DOHH2 (cell line): ENCODE measurements around the gene FANK1.

Experiments used
- H3F3A ChIP-seq: fragments of 200-600 bp; sonication (generic), shearing (Covaris generic); 2 replicates; pipeline ENCODE4 v1.6.0; 2016; ENCODE audit warnings: antibody characterized with exemption, mild to moderate bottlenecking; ENCODE audit not compliant: control insufficient read depth, insufficient read depth
- H3K27ac ChIP-seq: fragments of 200-600 bp; sonication (generic); 2 replicates; pipeline ENCODE4 v1.5.1; 2014; ENCODE audit warnings: low read depth, mild to moderate bottlenecking, low read length, moderate library complexity
- H3K27me3 ChIP-seq: fragments of 200-600 bp; sonication (generic); 2 replicates; pipeline ENCODE4 v1.6.1; 2014; ENCODE audit warnings: mild to moderate bottlenecking, low read length, mixed read lengths; ENCODE audit not compliant: control insufficient read depth
- H3K36me3 ChIP-seq: fragments of 200-600 bp; sonication (generic); 2 replicates; pipeline ENCODE4 v1.6.1; 2014; ENCODE audit warnings: mild to moderate bottlenecking, low read length, moderate library complexity, mixed read lengths; ENCODE audit not compliant: control insufficient read depth
- H3K4me1 ChIP-seq: fragments of 200-600 bp; sonication (generic); 2 replicates; pipeline ENCODE4 v1.6.1; 2014; ENCODE audit warnings: mild to moderate bottlenecking, low read length, mixed read lengths; ENCODE audit not compliant: control insufficient read depth
- H3K4me2 ChIP-seq: fragments of 200-600 bp; sonication (generic); 2 replicates; pipeline ENCODE4 v1.6.0; 2014; ENCODE audit warnings: mild to moderate bottlenecking, low read length, moderate library complexity
- H3K4me3 ChIP-seq: fragments of 200-600 bp; sonication (generic); 2 replicates; pipeline ENCODE4 v1.5.1; 2014; ENCODE audit warnings: mild to moderate bottlenecking, low read length, mixed read lengths
- H3K79me2 ChIP-seq: fragments of 200-600 bp; sonication (generic); 2 replicates; pipeline ENCODE4 v1.6.1; 2014; ENCODE audit warnings: mild to moderate bottlenecking, low read length, mixed read lengths; ENCODE audit not compliant: control insufficient read depth
- H3K9me2 ChIP-seq: fragments of 200-600 bp; sonication (generic); replicated peaks from 2 replicates; pipeline ENCODE4 v1.6.1; 2014; ENCODE audit warnings: mild to moderate bottlenecking, low read length, mixed read lengths; ENCODE audit not compliant: control insufficient read depth
- H3K9me3 ChIP-seq: fragments of 200-600 bp; sonication (generic); 2 replicates; pipeline ENCODE4 v1.6.1; 2014; ENCODE audit warnings: antibody characterized with exemption, low read length, mixed read lengths; ENCODE audit not compliant: control insufficient read depth, insufficient read depth
- H4K20me1 ChIP-seq: fragments of 200-600 bp; sonication (generic); 2 replicates; pipeline ENCODE4 v1.6.0; 2014; ENCODE audit warnings: low read depth, mild to moderate bottlenecking, antibody characterized with exemption, low read length, moderate library complexity; ENCODE audit not compliant: control insufficient read depth, insufficient read depth
- CTCF ChIP-seq: fragments of 200-600 bp; sonication (generic); IDR thresholded peaks from one replicate; pipeline ENCODE4 v1.5.1; 2014; ENCODE audit warnings: antibody characterized with exemption, mild to moderate bottlenecking, low read depth, low read length; ENCODE audit not compliant: poor library complexity, severe bottlenecking
- EZH2phosphoT487 ChIP-seq: fragments of 200-600 bp; sonication (generic); IDR thresholded peaks from 2 replicates; pipeline ENCODE4 v1.6.1; 2017; ENCODE audit warnings: borderline replicate concordance, mild to moderate bottlenecking, antibody characterized with exemption, low read length, moderate library complexity, mixed read lengths

FANK1 gene

GRCh38 chr10:125961743-125962142 is 65.4 kb downstream of the FANK1 start:
- Histone ChIP-seq H3K4me2 (no peak overlapping the region), H3K4me3 (no peak overlapping the region), H3K27me3 (peaks cover 2% of the 10 kb centered on the region; the same call in 1 of the 2 replicates), H3K79me2 (no peaks in the 10 kb centered on the region), H4K20me1 (no peaks in the 10 kb centered on the region), H3K27ac (no peak overlapping the region), H3K9me3 (no peaks in the 10 kb centered on the region), H3K36me3 (no peaks in the 10 kb centered on the region), H3F3A (no peaks in the 10 kb centered on the region), H3K9me2 (no peaks in the 10 kb centered on the region), H3K4me1 (no peaks in the 10 kb centered on the region)
- TF ChIP-seq CTCF (no peak), EZH2phosphoT487 (no peak)

GRCh38 chr10:125962200-125962599 is 65.8 kb downstream of the FANK1 start:
- H3K36me3 ChIP-seq = no peaks in the 10 kb centered on the region
- H3K9me2 ChIP-seq = no peaks in the 10 kb centered on the region
- H4K20me1 ChIP-seq = no peaks in the 10 kb centered on the region
- H3K4me2 ChIP-seq = no peak overlapping the region
- TF ChIP-seq EZH2phosphoT487 = no peak
- TF ChIP-seq CTCF = no peak
- no peaks in the 10 kb centered on the region for H3K79me2 ChIP-seq
- H3K27me3 ChIP-seq = peaks cover 2% of the 10 kb centered on the region; the same call in 1 of the 2 replicates
- no peaks in the 10 kb centered on the region for H3K9me3 ChIP-seq
- no peak overlapping the region for H3K27ac ChIP-seq
- no peak overlapping the region for H3K4me3 ChIP-seq
- H3K4me1 ChIP-seq = no peaks in the 10 kb centered on the region
- H3F3A ChIP-seq = no peaks in the 10 kb centered on the region

- no peak overlapping the region for H3K4me2 ChIP-seq
- no peaks in the 10 kb centered on the region for H3K9me2 ChIP-seq
- no peaks in the 10 kb centered on the region for H3F3A ChIP-seq
- no peak overlapping the region for H3K27ac ChIP-seq
- no peaks in the 10 kb centered on the region for H4K20me1 ChIP-seq
- no peak overlapping the region for H3K4me3 ChIP-seq
- no peaks in the 10 kb centered on the region for H3K36me3 ChIP-seq
- no peaks in the 10 kb centered on the region for H3K79me2 ChIP-seq
- peaks cover 2% of the 10 kb centered on the region; the same call in 1 of the 2 replicates for H3K27me3 ChIP-seq
- TF ChIP-seq CTCF (no peak), EZH2phosphoT487 (no peak)
- H3K9me3 ChIP-seq = no peaks in the 10 kb centered on the region
- no peaks in the 10 kb centered on the region for H3K4me1 ChIP-seq
Observed at GRCh38 chr10:125964558-125964957, 68.2 kb downstream of the FANK1 start.
